Stimulated activated CD8-positive, alpha-beta memory T cell treated with anti-CD3 and anti-CD28 coated beads, Interleukin-4, amount 100 ng/mL, for 24 hours (primary cell): ENCODE data around the gene PXMP4.
A peak's percentile ranks its signal among the peaks of the same experiment; 100 is the strongest.

Experiments used
- DNase-seq: peaks from one replicate; pipeline ENCODE4 v3.0.0-alpha.2; 2020; ENCODE audit warnings: low read depth

PXMP4 gene

DNA sequence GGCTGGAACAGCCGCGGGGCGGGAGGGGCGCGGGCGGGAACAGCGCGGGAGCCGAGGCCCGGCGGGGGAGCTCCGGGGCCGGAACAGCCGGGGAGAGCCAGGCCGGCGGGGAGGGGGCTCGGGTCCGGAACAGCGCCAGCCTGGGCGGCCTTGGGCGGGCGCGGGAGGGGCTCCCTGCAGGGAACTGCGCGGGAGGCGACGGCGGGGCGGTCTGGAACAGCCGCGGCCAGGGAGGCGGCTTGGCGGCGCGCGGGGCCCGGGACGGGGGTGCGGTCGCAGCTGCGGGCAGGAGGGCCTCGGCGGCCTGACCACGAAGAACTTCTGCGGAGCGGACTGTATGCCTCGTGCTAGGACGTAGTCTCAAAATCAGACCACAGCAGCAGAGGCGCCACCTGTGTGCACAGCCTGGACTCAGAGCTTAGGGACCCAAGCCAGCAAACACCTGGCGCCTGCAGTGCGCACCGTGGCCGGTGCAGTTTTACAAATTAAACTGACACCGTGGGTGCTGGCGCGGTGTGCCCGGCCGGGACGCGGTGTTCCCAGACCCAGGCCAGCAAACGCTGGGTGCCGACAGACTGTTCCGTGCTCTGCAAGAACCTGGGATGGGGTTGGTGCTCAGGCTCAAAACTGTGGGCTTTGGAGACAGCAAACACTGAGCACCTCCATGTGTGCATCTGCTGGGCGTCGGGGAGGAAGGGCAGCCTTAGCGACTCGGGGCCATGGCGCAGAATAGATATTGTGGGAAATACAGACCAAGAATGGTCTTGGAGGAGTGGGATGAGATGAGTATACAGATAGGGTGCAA is 12.3 kb upstream of the PXMP4 start:
- peak; percentile 72 for DNase-seq

DNA sequence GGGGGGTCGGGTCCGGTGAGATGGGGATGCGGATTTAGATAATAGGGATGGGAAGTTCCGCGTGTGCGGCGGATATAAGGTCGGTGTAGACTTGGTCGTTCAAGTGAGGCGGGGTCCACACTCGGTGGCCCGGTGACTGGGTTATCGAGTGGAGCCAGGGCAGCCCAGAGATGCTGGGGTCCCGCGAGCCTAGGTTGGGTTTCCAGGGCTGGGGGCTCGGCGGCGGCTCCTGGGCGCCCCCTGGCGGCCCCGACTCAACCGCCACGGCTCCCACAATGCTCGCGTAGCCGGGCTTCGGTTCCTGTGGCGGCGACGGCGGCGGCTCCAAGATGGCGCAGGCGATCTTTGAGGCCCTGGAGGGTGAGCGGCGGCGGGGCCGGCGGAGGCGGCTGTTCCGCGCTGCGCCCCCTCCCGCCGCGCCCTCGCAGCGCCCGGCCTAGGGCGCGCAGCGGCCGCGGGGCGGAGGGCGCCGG is 11.6 kb upstream of the PXMP4 start, which contains the start of gene ZNF341:
ZNF341 (plus strand) TSS at position 304 of the 473 bp plus-strand sequence; CDS start at position 330, 26 bp downstream.
- peak; percentile 77 for DNase-seq

DNA sequence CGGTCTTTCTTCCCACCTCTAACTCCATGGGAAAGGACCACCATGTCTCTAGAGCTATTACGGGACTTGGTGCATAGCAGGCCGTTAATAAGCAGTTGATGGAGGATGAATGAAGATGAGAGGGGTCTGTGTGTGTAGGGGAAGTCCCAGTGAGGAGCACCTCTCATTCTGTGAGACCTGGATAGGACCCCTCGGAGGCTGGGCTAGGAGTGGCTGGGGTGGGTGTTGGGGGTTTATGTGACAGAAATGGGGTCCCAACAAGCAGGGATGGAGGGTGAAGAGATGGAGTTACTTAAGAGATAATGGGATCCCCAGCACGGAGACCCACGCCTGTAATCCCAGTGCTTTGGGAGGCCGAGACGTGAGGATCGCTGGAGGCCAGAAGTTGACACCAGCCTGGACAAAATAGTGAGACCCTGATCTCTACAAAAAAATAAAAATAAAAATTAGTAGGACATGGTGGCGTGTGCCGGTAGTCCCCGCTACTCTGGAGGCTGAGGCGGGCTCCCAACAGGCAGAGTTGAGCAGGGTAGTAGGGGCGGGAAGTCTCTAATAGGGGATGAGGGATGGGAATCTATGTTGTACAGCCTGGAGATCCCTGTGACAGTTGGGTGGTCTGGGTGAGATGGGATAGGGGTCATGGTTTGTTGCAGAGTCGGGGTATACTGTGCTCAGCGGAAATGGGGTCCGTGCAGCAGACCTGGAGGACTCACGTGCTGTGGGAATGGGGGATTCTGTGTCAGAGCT is 11.0 kb upstream of the PXMP4 start:
- no peak for DNase-seq

DNA sequence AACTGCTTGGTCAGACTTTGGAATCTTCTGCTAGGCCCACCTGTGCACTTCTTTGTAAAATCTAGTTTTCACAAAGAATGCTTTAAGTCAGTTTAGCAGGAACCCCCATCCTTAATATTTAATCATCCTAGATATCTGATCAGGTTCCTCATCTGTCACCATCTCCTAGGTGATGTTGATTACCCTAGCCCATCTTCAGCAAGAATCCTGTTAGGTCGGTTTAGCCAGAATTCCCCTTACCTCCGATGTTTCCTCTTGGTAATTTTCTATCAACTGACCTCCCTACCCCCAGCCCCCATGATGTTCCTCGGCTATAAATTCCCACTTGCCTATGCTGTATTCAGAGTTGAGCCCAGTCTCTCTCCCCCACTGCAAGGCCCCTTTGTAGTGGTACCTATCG is 9.0 kb upstream of the PXMP4 start:
- DNase-seq, result no peak

DNA sequence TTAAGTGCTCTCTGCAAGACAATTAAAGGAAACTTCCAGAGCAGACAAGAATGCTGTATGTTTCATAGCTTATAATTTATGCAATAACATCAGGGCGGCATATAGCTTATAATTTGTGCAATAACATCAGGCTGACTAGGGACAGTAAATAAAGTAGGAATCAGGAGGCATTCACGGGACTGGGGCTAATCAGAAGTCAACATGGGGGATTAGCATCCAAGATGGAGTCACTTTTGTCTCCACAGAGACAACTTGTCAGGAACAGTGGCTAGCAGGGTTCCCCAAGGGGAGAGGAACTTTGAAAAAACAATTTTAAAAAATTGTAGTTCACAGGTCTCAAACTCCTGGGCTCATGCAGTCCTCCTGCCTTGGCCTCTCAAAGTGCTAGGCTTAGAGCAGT is 8.4 kb upstream of the PXMP4 start:
- DNase-seq, result no peak

DNA sequence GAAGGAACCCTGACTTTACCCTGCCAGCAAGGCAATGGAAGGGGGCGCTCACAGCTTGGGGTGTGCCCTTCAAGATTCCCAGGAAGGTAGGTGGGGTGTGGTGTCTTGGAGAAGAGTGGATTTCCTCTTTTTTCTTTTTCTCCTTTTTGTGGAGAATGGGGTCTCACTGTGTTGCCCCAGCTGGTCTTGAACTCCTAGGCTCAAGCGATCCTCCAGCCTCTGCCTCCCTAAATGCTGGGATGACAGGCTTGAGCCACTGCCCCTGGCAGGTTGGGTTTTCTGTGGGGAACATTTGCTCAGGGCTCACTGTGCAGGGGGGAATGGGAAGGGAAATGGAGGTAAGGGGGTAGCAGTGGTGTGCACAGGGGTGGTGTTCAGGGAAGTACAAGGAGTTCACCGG is 7.7 kb upstream of the PXMP4 start:
- no peak for DNase-seq

DNA sequence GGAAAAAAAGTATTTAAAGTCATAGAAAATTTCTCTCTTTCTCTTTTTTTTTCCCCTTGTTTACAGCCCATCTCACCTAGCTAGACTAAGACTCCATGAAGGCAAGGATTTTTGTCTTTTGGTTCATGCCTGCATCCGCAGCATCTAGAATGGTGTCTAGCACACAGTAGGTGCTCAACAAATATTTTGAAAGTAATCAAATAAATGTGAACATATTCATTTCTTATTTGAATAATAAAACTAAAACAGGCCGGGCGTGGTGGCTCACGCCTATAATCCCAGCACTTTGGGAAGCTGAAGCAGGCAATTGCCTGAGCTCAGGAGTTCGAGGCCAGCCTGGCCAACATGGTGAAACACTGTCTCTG is 7.0 kb upstream of the PXMP4 start:
- no peak for DNase-seq

DNA sequence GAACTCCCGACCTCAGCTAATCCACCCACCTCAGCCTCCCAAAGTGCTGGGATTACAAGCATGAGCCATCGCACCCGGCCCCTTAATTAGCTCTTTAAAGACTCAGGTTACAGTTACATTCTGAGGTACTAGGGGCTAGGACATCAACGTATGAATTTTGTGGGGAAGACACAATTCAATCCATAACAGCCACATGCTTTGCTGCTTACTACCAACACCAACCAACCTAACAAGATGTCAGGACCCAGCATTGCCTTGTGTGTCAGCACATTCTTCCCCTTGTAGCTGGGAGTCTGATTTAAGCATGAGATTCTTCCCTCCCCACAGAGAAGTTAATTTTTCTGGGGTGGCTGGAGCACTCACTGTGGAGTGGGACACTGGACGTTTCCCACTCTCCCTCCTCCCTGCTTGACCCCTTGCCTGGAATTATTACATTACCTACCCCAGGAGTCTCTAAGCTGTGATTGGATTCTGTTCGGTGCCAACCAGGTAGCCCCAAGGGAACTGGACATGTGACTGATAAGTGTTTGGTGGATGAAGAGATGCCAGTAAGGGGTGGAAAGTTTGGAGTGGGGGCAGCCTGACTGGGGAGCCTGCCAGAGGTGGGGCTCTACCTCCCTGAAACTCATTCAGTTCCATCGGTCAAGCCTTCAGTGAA is 5.6 kb upstream of the PXMP4 start:
- DNase-seq, result no peak

DNA sequence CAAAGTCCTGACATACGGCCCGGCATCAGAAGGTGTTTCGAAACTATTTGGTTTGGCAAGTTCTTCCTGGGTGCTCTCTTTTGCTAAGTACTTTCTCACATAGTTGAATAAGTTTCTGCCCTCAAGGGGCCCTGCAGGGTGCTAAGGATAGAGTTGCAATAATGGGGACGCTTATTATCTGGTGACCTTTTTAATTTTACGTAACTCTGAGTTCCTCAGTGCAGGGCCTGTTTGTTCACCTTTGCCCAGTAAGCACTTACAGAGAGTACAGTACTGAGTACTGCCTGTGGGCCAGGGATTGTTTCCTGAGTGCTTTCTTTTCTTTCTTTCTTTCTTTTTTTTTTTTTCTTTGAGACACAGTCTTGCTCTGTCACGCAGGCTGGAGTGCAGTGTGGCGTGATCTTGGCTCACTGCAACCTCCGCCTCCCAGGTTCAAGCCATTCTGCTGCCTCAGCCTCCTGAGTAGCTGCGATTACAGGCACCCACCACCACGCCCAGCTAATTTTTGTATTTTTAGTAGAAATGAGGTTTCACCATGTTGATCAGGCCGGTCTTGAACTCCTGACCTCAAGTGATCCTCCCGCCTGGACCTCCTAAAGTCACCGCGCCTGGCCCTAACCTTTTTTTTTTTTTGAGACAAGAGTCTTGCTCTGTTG is 4.5 kb upstream of the PXMP4 start:
- DNase-seq, result no peak

DNA sequence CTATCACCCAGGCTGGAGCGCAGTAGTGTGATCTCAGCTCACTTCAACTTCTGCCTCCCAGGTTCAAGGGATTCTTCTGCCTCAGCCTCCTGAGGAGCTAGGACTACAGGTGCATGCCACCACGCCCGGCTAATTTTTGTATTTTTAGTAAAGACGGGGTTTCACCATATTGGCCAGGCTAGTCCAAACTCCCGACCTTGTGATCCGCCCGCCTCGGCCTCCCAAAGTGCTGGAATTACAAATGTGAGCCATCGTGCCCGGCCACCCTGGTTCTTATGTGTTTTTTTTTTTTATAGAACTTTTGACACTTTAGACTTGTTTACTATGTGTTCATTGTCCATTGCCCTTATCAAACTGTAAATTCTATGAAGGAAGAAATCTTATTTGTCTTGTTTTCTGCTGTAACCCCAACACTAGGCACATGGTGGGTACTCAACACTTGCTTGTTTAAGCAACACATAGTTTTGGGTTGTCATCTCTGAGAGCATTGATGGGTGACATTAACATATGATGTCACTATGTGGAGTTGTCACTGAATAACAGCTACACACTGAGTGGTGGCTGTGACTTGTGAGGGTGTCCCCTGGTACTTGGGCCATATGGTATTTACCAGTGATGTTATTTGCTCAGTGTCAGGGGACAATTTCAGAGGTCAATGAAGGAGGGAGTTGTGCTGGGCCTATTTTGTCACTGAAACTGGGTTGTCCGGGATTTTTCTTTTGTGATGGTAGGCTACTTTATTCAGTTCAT is 1.5 kb upstream of the PXMP4 start:
- DNase-seq, result no peak

DNA sequence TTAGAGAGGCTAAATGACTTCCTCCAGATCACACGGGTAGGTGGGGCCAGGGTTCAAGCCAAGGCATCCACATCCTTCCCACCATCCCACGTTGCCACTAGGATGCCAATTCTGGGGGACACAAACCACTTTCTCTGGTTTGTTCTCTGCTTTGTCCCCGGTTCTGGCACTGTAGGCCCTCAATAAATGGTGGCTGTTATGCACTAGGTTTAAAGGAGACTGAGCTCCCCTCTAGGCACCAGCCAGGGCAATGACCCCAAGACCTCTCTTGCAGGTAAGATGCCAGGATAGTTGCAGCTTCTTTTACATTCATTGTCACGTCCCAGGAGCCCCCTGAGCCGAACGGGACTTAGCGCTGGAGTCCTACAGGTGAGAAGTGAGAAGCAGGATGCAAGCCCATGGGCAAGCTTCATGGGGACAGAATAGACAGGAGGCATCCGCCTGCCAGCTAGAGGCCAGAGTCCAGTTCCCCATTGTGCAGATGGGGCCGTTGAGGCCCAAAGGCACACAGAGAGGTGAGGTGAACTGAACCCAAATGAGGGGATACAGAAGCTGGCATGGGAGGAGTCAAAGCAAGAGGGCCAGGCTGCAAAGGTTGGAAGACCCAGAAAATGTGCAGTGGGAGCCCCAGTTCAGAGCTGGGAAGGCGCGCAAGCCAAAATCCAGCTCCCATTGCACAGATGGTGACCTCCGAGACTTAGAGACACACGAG is 677 bp downstream of the PXMP4 start:
- no peak for DNase-seq

DNA sequence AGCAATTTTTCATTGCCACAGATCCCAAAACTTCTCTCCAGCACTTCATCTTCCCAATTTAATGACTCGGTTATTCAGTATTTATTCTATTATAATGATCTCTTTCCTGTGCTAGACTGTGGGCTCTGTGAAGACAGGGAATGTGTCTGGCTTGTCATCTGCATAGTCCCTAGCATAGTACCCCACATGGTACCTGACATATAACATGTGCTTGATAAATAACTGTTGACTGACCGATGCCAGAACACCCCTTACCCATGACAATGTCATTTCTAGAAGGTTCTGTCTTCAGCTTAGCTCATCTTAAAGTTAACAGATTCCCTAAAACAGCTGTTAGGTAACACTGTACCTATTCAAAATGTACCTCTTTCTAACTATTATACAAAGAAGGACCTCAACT is 3.6 kb downstream of the PXMP4 start:
- no peak for DNase-seq

DNA sequence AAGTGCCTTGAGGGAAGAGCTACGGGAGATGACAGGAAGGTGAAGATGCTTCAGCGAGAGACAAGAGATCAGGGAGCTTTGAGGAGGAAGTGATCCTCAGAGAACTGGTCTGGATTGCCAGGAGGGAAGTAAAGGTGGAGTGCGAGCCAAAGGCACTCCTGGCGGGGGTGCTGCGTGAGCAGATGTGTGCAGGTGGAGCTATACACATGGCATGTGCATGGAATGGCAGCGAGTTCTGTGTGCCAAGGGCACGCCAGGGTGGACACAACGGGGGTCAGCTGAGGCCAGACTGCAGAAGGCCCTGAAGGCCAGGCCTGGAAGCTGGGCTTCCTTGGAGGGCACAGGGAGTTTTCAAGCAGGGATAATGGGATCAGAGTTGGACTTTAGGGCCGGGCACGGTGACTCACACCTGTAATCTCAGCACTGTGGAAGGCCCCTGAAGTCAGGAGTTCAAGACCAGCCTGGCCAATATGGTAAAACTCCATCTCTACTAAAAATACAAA is 6.2 kb downstream of the PXMP4 start:
- no peak for DNase-seq

DNA sequence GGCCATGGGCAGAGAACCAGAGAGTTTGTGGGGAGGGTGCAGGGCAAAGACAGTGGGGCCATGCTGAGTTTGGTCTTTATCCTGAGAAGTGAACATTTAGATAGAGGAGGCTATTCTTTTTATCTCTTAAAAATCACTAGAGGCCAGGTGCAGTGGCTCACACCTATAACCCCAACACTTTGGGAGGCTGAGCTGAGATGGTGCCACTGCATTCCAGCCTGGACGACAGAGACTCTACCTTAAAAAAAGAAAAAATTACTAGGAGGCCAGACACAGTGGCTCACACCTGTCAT is 8.7 kb downstream of the PXMP4 start:
- no peak for DNase-seq

DNA sequence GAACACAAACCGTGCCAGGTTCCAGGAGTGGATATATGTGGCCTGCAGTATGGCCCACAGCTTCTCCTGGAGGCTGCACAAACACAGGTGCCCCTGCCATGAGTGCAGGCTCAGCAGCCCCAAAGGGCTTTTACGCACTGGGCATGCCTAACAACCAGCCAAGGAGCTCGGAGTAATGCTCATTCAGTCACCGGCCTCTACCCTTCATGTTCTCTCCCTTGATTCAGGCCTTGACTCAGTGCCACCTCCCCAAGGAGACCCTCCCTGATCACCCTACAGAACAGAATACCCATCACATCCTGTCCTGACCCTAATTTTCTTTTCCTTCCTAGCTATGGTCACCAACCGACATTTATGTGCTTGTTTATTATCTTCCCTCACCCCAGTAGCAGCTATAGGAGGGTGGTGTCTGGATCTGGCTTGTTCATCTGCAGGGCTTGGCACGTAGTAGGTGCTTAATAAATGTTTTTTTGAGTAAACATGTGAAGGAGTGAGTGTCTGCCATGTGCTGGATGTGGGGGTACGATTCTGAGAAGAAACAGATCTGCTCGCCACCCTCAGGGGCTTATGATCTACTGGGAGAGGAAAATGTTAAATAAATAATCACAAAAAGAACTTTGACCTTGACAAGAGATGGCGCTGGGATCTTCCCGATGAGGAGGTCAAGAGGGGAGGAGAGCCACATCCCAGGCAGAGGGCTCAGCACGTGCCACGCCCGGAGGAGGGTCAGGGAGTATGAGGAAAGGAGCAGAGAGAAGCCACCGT is 9.2 kb downstream of the PXMP4 start:
- DNase-seq, result no peak

DNA sequence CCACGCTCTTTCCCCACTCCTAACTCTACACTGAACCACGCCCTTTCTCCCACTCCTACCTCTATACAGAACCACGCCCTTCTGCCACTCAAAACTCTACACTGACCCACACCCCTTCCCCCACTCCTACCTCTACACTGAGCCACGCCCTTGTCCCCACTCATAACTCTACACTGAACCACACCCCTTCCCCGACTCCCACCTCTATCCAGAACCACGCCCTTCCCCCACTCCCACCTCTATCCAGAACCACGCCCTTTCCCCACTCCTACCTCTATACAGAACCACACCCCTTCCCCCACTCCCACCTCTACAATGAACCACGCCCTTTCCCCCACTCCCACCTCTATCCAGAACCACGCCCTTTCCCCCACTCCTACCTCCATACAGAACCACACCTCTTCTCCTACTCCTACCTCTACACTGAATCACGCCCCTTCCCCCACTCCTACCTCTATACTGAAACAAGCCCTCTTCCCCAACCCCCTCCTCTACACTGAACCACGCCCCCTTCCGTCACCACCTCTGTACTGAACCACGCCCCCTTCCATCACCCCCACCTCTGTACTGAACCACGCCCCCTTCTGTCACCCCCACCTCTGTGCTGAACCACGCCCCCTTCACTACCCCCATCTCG is 10.1 kb downstream of the PXMP4 start:
- DNase-seq, result no peak

DNA sequence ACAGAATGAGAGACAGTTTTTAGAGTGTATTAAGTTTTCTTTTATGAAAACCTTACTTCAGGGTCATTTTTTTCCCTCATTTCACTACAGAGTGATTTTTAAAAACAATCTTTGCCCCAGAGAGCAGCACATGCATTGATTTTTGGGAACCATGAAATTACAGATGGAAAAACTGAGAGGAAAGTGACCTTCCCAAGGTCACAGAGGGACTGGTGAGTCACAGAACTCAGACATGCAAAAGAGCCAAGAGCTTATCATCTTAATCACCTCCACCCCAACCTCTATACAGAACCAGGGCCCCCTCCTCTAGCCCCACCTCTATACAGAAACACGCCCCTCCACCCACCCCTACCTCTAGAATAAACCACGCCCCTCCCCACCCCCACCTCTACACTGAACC is 10.7 kb downstream of the PXMP4 start:
- no peak for DNase-seq

DNA sequence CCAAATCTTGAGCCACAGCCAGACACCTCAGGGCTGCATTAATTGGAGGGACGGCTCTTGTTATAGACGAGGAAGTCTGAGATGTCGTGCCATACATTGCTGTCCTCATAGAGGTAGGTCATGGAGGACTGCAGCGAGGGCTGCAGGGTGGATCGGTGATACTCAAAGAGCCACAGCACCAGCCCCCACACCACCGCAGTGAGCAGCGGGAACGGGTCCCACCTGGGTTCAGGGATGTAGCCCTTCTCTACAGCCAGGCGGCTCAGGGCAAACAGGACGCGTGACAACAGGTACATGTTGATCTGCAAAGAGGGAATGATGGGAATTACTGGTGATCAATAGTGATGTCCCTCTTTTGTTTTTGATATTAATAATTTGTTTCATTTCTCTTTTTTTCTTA is 12.4 kb downstream of the PXMP4 start:
- DNase-seq, result no peak

DNA sequence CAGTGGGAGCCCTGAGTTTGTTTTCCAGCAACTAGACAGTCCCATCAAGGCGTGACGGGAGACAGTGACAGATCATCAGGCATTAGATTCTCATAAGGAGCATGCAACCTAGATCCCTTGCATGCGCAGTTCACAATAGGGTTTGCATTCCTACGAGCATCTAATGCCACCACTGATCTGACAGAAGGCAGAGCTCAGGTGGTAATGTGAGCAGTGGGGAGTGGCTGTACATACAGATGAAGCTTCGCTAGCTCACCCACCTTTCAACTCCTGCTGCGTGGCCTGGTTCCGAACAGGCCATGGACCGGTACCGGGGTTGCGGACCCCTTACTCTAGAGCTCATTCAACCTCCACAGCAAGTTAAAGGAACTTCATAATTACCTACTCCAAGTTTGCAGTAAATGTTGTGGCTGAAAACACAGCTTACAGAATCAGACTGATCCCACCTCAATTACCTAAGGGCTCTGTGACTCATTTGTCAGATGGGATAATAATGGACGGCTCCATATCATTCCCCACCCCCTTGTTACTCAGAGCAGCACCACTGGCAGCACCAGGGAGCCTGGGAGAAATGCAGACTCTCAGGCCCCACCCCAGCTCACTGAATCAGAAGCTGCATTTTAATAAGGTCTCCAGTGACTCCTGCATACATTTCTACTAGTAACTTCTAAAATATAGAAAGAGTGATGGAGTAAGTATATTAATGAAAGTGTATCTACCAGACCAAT is 15.7 kb downstream of the PXMP4 start:
- no peak for DNase-seq
